GM10847 (cell line): ENCODE results near the gene RNF182.

Experiments
- POLR2A ChIP-seq: IDR thresholded peaks from 2 replicates; pipeline ENCODE4 v1.6.1; 2011; ENCODE audit not compliant: insufficient read length; ENCODE audit errors: extremely low read depth

The RNF182 gene

GRCh38 chr6:13985663-13986325, 61.0 kb downstream of the RNF182 start:
- TF ChIP-seq POLR2A: no peak

- TF ChIP-seq POLR2A: no peak
Measured at GRCh38 chr6:13986700-13987399, 62.1 kb downstream of the RNF182 start.

- TF ChIP-seq POLR2A: no peak
Measured at GRCh38 chr6:13987400-13987865, 62.7 kb downstream of the RNF182 start.

- no peak for TF ChIP-seq POLR2A
Measured at GRCh38 chr6:13988049-13988738, 63.4 kb downstream of the RNF182 start.

GRCh38 chr6:13988908-13989307, 64.2 kb downstream of the RNF182 start:
- TF ChIP-seq POLR2A: no peak

- no peak for TF ChIP-seq POLR2A
Measured at GRCh38 chr6:13989496-13990144, 64.9 kb downstream of the RNF182 start.

- no peak for TF ChIP-seq POLR2A
Measured at GRCh38 chr6:13990796-13991195, 66.0 kb downstream of the RNF182 start.

GRCh38 chr6:13991393-13991792, 66.6 kb downstream of the RNF182 start:
- no peak for TF ChIP-seq POLR2A

GRCh38 chr6:13992417-13993055, 67.8 kb downstream of the RNF182 start:
- TF ChIP-seq POLR2A: no peak

- TF ChIP-seq POLR2A: no peak
Measured at GRCh38 chr6:13993416-13993815, 68.7 kb downstream of the RNF182 start.

GRCh38 chr6:13998356-13998755, 73.6 kb downstream of the RNF182 start:
- TF ChIP-seq POLR2A: no peak

GRCh38 chr6:14000901-14001300, 76.1 kb downstream of the RNF182 start:
- TF ChIP-seq POLR2A: no peak

- no peak for TF ChIP-seq POLR2A
Measured at GRCh38 chr6:14001329-14002012, 76.7 kb downstream of the RNF182 start.

- no peak for TF ChIP-seq POLR2A
Measured at GRCh38 chr6:14002176-14002947, 77.6 kb downstream of the RNF182 start.

- TF ChIP-seq POLR2A: no peak
Measured at GRCh38 chr6:14004258-14004657, 79.5 kb downstream of the RNF182 start.
